Suprapubic skin (tissue), 4 donors: ENCODE data around the gene DUS1L.

Experiments
- CTCF ChIP-seq, 2 donors: fragments of 200-600 bp in 1 of 2; fragments of 450-650 bp in 1 of 2; sonication (generic) in 1 of 2; IDR thresholded peaks; one replicate each; pipeline ENCODE4 v1.5.1; 2016 to 2019; ENCODE audit warnings: antibody characterized with exemption in 2 of 2, mild to moderate bottlenecking in 1 of 2, moderate library complexity in 1 of 2
- EP300 ChIP-seq: sonication (generic); formaldehyde crosslinking; IDR thresholded peaks from one replicate; pipeline ENCODE4 v1.6.1; 2017; ENCODE audit warnings: antibody characterized with exemption
- POLR2A ChIP-seq, 2 donors: fragments of 450-650 bp; IDR thresholded peaks; one replicate each; pipeline ENCODE4 v1.6.1; 2017; ENCODE audit warnings: antibody characterized with exemption in 2 of 2, mild to moderate bottlenecking in 2 of 2, moderate library complexity in 2 of 2
- POLR2AphosphoS5 ChIP-seq, 3 donors: sonication (generic); formaldehyde crosslinking; IDR thresholded peaks; one replicate each; pipeline ENCODE4 v1.6.1; 2017; ENCODE audit warnings: antibody characterized with exemption in 3 of 3

GRCh38 chr17:82018989-82019689 is 46.5 kb downstream of the DUS1L start:
- TF ChIP-seq CTCF (IDR thresholded peaks at IDR 0.05) (no peak), POLR2AphosphoS5 (IDR thresholded peaks at IDR 0.05) (no peak), POLR2A (IDR thresholded peaks at IDR 0.05) (no peak), EP300 (no peak)
